HG02852 (cell line): ENCODE data around the gene TRPM3.

Experiments
- ATAC-seq: cut with Tn5 transposase; IDR thresholded peaks from one replicate; pipeline ENCODE4 v1.9.1; 2021; ENCODE audit warnings: mild to moderate bottlenecking, moderate library complexity; ENCODE audit not compliant: unreplicated experiment

TRPM3 gene

GRCh38 chr9:71098801-71099200 is 22.6 kb downstream of the TRPM3 start:
- no peak for ATAC-seq

GRCh38 chr9:71097671-71098070 is 23.8 kb downstream of the TRPM3 start:
- ATAC-seq = no peak

DNA sequence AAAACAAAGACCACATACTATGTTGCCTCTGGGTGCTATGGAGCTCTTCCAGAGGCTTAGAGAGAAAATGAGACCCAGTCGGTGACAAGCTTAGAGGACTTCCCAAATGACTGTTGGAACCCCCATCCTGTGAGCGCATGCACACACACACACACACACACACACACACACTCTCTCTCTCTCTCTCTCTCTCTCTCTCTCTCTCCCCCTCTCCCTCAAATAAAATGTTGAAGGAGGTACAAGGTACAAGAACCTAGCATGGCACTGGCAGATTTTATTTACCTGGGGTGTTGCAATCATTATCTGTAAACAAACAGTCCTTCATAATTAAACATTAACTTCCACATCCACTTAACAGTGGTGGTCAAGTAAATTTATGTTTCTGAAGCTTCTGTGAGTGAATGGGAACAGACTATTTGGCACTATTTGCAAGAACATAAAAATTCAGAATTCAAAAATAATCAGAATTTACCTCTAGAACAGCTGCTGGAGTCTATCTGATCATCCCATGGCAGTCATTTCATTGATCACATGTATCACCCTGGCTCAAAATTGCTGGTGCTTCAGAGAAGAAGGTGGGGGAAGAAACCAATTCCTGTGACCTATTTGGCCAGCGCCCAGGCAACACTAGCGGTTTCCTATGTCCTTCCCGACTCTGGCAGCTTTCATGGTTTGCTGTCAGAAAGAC is 24.9 kb downstream of the TRPM3 start:
- ATAC-seq = no peak

DNA sequence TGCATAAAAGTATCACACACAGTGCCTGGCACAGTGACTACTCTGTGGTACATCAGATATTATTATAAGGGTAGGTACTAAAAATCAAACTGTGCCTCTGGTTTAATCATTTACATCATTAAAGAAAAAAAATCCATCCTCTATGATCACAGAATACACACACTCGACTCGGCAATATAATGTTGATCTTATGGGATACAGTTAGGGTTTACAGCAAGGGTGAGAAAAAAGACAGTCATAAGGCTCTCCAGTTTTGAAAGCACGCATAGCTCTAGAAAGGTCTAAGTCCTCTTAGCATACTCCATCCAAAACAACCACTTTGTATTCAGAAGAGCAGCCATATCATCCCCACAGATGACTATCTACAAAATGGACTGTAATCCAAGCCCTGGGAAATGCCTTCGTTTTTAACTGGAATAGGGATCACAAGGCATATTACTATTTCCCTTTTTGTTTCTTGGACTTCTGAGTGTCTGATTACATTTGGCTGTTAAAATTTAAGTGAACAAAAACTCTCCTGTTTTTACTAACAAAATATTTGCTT is 26.6 kb downstream of the TRPM3 start:
- no peak for ATAC-seq

- no peak for ATAC-seq
Measured at GRCh38 chr9:71090896-71091295, 30.5 kb downstream of the TRPM3 start.

DNA sequence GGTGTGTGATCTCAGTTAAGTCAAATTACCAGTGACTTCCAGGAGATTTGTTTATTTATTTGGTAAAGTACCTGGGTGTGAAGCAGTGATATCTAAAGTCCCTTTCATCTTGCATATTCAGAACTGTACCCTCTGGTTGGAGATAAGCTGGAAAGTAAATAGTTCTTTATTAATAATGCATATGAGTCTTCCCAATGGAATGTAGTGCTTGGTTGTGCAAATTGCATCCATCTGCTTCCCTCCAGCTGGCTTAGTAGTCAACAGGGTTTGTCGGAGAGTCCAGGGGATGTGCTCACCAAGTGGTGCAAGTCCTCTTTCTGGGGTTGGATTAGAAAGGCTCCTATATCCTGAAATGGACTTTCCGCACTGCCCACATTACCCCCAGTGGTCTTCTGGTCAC is 42.0 kb downstream of the TRPM3 start:
- no peak for ATAC-seq

- no peak for ATAC-seq
Measured at GRCh38 chr9:71076096-71076495, 45.3 kb downstream of the TRPM3 start.

- ATAC-seq = no peak
Measured at GRCh38 chr9:71073494-71073893, 47.9 kb downstream of the TRPM3 start.

- no peak for ATAC-seq
Measured at GRCh38 chr9:71072587-71072986, 48.8 kb downstream of the TRPM3 start.

GRCh38 chr9:71071633-71072032 is 49.8 kb downstream of the TRPM3 start:
- no peak for ATAC-seq

GRCh38 chr9:71058660-71059059 is 62.8 kb downstream of the TRPM3 start:
- ATAC-seq = no peak

- ATAC-seq = no peak
Measured at GRCh38 chr9:71052287-71052686, 69.1 kb downstream of the TRPM3 start.

GRCh38 chr9:71048280-71048679 is 73.1 kb downstream of the TRPM3 start:
- ATAC-seq = no peak

GRCh38 chr9:71042448-71042990 is 78.9 kb downstream of the TRPM3 start:
- no peak for ATAC-seq

GRCh38 chr9:71037521-71037920 is 83.9 kb downstream of the TRPM3 start:
- ATAC-seq = no peak

DNA sequence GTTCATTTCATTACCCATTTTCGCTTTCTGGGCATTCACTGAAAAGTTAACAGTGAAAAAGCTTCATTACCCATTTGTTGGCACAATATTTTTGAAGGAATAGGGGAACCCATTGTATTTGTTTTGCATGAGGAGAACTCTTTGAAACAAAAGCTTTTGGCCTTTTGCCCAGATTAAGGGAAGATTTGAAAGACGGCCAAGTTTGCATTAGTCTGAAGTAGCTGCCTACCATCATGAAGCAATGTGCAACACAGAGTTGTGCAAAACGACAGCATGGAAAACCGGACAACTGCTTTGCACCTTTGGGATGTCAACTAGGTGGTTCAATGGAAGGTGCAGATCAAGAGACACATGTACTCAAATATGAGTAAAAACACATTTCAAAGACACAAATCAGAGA is 84.9 kb downstream of the TRPM3 start:
- ATAC-seq = no peak

DNA sequence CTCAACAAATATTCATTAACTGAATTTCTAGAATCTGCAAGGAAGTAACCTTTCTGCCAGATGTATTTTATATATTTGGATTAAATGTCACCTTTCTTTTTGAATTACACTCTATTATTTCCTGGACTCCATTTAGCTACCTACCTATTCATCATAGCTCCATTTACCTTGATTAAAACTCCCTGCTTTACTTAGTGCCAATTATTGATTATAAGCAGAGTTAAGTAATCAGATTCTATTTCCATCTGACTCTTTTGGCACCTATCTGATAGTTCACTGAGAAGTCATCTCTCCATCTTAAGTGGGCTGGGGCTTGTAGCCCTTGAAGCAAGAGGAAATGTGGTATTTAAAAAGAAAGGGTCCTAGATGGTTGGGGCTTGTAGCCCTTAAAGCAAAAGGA is 88.6 kb downstream of the TRPM3 start:
- no peak for ATAC-seq

DNA sequence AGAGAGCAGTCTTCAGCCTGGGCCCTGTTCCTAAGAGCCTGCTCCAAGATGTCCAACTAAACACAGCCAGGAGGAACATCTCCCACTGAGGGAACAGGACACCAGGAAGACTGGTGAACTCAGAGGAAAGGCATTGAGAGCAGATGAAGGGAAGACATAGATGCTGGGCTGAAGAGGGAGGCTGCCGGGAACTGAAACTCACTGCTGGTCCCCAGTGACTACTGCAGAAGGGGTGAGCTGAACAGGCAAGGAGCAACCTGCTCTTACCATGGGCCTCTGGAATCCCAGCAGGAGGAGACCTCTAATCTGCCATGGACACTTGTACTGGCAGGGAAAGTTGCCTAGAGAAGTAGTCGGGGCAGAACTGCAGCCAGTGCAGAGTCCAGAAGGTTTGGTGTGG is 95.7 kb downstream of the TRPM3 start:
- ATAC-seq = no peak

- ATAC-seq = no peak
Measured at GRCh38 chr9:71025201-71025600, 96.2 kb downstream of the TRPM3 start.

- no peak for ATAC-seq
Measured at GRCh38 chr9:71010258-71010657, 111.2 kb downstream of the TRPM3 start.

DNA sequence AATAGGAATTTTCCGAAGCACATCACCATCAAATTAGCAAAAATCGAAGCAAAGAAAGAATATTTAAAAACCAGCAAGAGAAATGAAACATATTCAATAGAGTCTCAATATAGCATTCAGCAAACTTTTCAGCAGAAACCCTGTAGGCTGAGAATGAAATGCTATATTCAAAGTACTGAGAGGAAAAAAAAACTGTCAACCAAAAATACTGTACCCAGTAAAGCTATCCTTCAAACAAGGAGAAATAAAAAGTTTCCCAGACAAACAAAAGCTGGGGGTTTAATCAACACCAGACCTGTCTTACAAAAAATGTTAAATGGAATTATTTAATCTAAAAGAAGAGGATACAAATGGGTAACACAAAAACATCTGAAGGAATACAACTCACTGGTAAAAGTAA is 116.0 kb downstream of the TRPM3 start:
- ATAC-seq = no peak

DNA sequence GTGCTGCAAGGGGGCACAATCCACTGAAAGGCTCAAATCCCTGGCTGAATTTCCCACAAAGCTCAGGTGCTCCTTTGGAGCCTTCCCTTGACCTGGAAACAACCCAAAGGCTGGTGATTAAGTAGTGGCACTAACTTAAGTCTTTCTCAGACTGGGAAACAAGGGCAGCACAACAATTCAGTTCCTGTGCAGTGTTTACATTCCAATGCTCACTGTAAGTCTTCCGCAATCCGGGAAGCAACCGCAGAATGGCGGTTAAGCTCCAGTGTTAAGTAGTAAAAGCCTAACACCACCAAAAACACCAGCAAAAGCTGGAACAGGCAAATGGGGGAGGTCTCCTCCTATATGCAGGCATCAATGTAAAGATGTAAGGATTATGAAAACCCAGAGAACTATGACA is 117.2 kb downstream of the TRPM3 start:
- ATAC-seq = no peak

- ATAC-seq = no peak
Measured at GRCh38 chr9:71003346-71003745, 118.1 kb downstream of the TRPM3 start.
